Left lung (tissue), 14 donors: ENCODE measurements around the gene SCYGR2. TPM values are rescaled to one million over a fixed set of nuclear protein-coding genes. Genes with fewer than 3 reads are reported as not detected.
"Not testable (repeated sequence)": the region's sequence is repeated elsewhere in the genome, so short reads cannot be mapped to it uniquely, and the experiment has no call there.

ENCODE experiments used
- ATAC-seq: fragments of 200-7000 bp; cut with Tn5 transposase; one replicate; pipeline ENCODE4 v1.9.1; 2020; ENCODE audit warnings: moderate library complexity
- DNase-seq, 4 donors: peaks; one replicate each; pipeline ENCODE4 v3.0.0-alpha.2; 2013 to 2020
- H3K27ac ChIP-seq, 2 donors: fragments of 200-600 bp; sonication (generic) in 1 of 2; one replicate each; pipeline versions ENCODE4 v1.5.0 to v1.8.0; 2020 to 2021
- H3K27me3 ChIP-seq, 2 donors: fragments of 200-600 bp; sonication (generic) in 1 of 2; one replicate each; pipeline versions ENCODE4 v1.5.0 to v1.8.0; 2020 to 2021
- H3K36me3 ChIP-seq, 2 donors: fragments of 200-600 bp; sonication (generic) in 1 of 2; one replicate each; pipeline versions ENCODE4 v1.5.0 to v1.8.0; 2020 to 2021
- H3K4me1 ChIP-seq, 2 donors: fragments of 200-600 bp; one replicate each; pipeline ENCODE4 v1.8.0; 2021
- H3K4me3 ChIP-seq, 2 donors: fragments of 200-600 bp; sonication (generic) in 1 of 2; one replicate each; pipeline versions ENCODE4 v1.5.0 to v1.8.0; 2020 to 2021; ENCODE audit warnings: mild to moderate bottlenecking in 1 of 2
- H3K9me3 ChIP-seq, 2 donors: fragments of 200-600 bp; sonication (generic) in 1 of 2; one replicate each; pipeline versions ENCODE4 v1.5.0 to v1.8.0; 2020 to 2021
- intact Hi-C, 2 donors: fragments of 100-400 bp; cut with DNase I; formaldehyde crosslinking; loops; one replicate each; pipeline versions ENCODE4 v1.11.2 to v1.14.2; 2022
- long read RNA-seq, 12 donors: library from polyadenylated mRNA in 2 of 12; unstranded in 2 of 12; transcript quantifications; one replicate each; pipeline ENCODE4 v2.0.0 and lab custom pipeline, GENCODE V29; 2019 to 2026
- polyA plus RNA-seq, 6 donors: library from polyadenylated mRNA; unstranded; fragments of 120-200 nt; gene quantifications; one replicate each; pipeline ENCODE4 v1.2.1, GENCODE V29; 2013; ENCODE audit not compliant: insufficient read length in 6 of 6
- total RNA-seq, 2 donors: library from RNA; stranded (reverse); fragmentation: NEBNext Ultra II Directional; extraction: Animal tissue kit (Norgen Biotek cat#: 25700); gene quantifications; one replicate each; pipeline ENCODE4 v1.2.1, GENCODE V29; 2021
- TF ChIP-seq, protein P1 (sequence below), 2 donors: fragments of 200-600 bp; sonication (generic) in 1 of 2; IDR thresholded peaks; one replicate each; pipeline versions ENCODE4 v1.5.0 to v1.8.0; 2021; ENCODE audit warnings: antibody characterized with exemption in 2 of 2
- donor health status: DM: no; HTN: yes; CAD: no.
- donor health status: DM: no; HTN: no; CAD: no.

SCYGR2 gene
- total RNA-seq (not detected), polyA plus RNA-seq (not detected)
- long read RNA-seq, donor 1, result 0 reads
- long read RNA-seq, donor 2, result 0 reads
- long read RNA-seq, donor 3, result 0 reads
- long read RNA-seq, donor 4, result 0 reads
- long read RNA-seq, donor 5, result 0 reads
- long read RNA-seq, donor 6, result 0 reads
- long read RNA-seq, donor 7, result 0 reads
- long read RNA-seq, donor 8, result 0 reads
- long read RNA-seq, donor 9, result 0 reads
- long read RNA-seq, donor 10, result 0 reads
- long read RNA-seq, donor 11, result 0 reads
- long read RNA-seq, donor 12, result 0 reads

- H3K27me3 ChIP-seq, H3K9me3 ChIP-seq, DNase-seq, ATAC-seq, H3K36me3 ChIP-seq, H3K27ac ChIP-seq, H3K4me3 ChIP-seq, H3K4me1 ChIP-seq, intact Hi-C loops: not testable (repeated sequence)
These were observed at the start of gene SCYGR2 for GRCh38 chr2:227598835-227599503. Gene SCYGR2, plus strand, starts transcription at chr2:227598893. Its CDS starts 0 bp downstream, at chr2:227598893.

DNA sequence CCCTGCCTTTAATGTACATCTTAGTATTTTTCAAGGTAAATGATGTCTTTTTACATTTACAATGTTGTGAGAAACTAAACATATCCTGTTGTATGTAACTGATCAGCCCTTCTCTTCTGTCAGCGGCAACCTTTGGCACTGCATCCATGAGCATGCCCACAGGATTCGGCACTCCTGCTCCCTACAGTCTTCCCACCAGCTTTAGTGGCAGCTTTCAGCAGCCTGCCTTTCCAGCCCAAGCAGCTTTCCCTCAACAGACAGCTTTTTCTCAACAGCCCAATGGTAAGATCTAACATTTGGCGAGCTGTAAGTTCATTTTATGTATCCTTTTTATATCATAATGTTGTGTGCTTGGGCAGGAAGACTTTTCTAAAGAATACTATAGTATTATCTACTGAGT is 46.9 kb upstream of the SCYGR2 start:
- TF ChIP-seq, protein P1, sequence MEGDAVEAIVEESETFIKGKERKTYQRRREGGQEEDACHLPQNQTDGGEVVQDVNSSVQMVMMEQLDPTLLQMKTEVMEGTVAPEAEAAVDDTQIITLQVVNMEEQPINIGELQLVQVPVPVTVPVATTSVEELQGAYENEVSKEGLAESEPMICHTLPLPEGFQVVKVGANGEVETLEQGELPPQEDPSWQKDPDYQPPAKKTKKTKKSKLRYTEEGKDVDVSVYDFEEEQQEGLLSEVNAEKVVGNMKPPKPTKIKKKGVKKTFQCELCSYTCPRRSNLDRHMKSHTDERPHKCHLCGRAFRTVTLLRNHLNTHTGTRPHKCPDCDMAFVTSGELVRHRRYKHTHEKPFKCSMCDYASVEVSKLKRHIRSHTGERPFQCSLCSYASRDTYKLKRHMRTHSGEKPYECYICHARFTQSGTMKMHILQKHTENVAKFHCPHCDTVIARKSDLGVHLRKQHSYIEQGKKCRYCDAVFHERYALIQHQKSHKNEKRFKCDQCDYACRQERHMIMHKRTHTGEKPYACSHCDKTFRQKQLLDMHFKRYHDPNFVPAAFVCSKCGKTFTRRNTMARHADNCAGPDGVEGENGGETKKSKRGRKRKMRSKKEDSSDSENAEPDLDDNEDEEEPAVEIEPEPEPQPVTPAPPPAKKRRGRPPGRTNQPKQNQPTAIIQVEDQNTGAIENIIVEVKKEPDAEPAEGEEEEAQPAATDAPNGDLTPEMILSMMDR (IDR thresholded peaks at IDR 0.05), result no peak
- intact Hi-C loops, result no loop called here
- DNase-seq (no peak), ATAC-seq (no peak)
- no peaks in the 10 kb centered on the region for H3K27me3 ChIP-seq
- no peaks in the 10 kb centered on the region for H3K4me1 ChIP-seq
- H3K36me3 ChIP-seq, result peaks cover 0 to 75% of the 10 kb centered on the region in 2 donors
- no peak overlapping the region for H3K27ac ChIP-seq
- H3K9me3 ChIP-seq, result no peaks in the 10 kb centered on the region
- no peak overlapping the region for H3K4me3 ChIP-seq

- no peak overlapping the region for H3K4me3 ChIP-seq
- TF ChIP-seq, protein P1 (IDR thresholded peaks at IDR 0.05), result no peak
- DNase-seq (no peak), ATAC-seq (no peak)
- H3K9me3 ChIP-seq, result no peaks in the 10 kb centered on the region
- no peaks in the 10 kb centered on the region for H3K4me1 ChIP-seq
- no peaks in the 10 kb centered on the region for H3K27me3 ChIP-seq
- no peak overlapping the region for H3K27ac ChIP-seq
- H3K36me3 ChIP-seq, result peaks cover 0 to 23% of the 10 kb centered on the region in 2 donors
- intact Hi-C loops, result no loop called here
These were observed 36.1 kb upstream of the SCYGR2 start for GRCh38 chr2:227562581-227562980.

- intact Hi-C loops, result no loop called here
- H3K27me3 ChIP-seq, result no peaks in the 10 kb centered on the region
- no peak overlapping the region for H3K4me3 ChIP-seq
- ATAC-seq (no peak), DNase-seq (no peak)
- no peak overlapping the region for H3K27ac ChIP-seq
- H3K4me1 ChIP-seq, result no peaks in the 10 kb centered on the region
- H3K9me3 ChIP-seq, result no peaks in the 10 kb centered on the region
- TF ChIP-seq, protein P1 (IDR thresholded peaks at IDR 0.05), result no peak
- peaks cover 0 to 7% of the 10 kb centered on the region in 2 donors for H3K36me3 ChIP-seq
These were observed 33.6 kb upstream of the SCYGR2 start for GRCh38 chr2:227565080-227565479.

GRCh38 chr2:227566012-227566411 is 32.7 kb upstream of the SCYGR2 start:
- DNase-seq (no peak), ATAC-seq (no peak)
- H3K9me3 ChIP-seq, result no peaks in the 10 kb centered on the region
- intact Hi-C loops, result no loop called here
- TF ChIP-seq, protein P1 (IDR thresholded peaks at IDR 0.05), result no peak
- H3K36me3 ChIP-seq, result peaks cover 0 to 7% of the 10 kb centered on the region in 2 donors
- H3K27ac ChIP-seq, result no peak overlapping the region
- no peaks in the 10 kb centered on the region for H3K4me1 ChIP-seq
- no peak overlapping the region for H3K4me3 ChIP-seq
- no peaks in the 10 kb centered on the region for H3K27me3 ChIP-seq
